Colonic mucosa (tissue), 4 donors: ENCODE data around the gene KIF17. TPM values are rescaled to one million over a fixed set of nuclear protein-coding genes. Genes with fewer than 3 reads are reported as not detected.

Experiments
- DNase-seq: peaks from one replicate; pipeline ENCODE4 v3.0.0-alpha.2; 2020
- H3K27ac ChIP-seq: fragments of 200-600 bp; one replicate; pipeline ENCODE4 v1.8.0; 2021
- H3K27me3 ChIP-seq: fragments of 200-600 bp; one replicate; pipeline ENCODE4 v1.8.0; 2021
- H3K36me3 ChIP-seq: fragments of 200-600 bp; one replicate; pipeline ENCODE4 v1.8.0; 2021
- H3K4me1 ChIP-seq: fragments of 200-600 bp; one replicate; pipeline ENCODE4 v1.8.0; 2021; ENCODE audit warnings: mild to moderate bottlenecking
- H3K4me3 ChIP-seq: fragments of 200-600 bp; one replicate; pipeline ENCODE4 v1.8.0; 2021
- H3K9ac ChIP-seq, 2 donors: one replicate each; pipeline ENCODE4 v1.7.0; 2013; ENCODE audit warnings: control low read depth in 2 of 2, low read depth in 2 of 2, low read length in 2 of 2
- H3K9me3 ChIP-seq: fragments of 200-600 bp; one replicate; pipeline ENCODE4 v1.8.0; 2021
- CTCF ChIP-seq: fragments of 200-600 bp; IDR thresholded peaks from one replicate; pipeline ENCODE4 v1.8.0; 2022; ENCODE audit warnings: antibody characterized with exemption, mild to moderate bottlenecking
- intact Hi-C: fragments of 100-400 bp; cut with DNase I; formaldehyde crosslinking; loops from one replicate; pipeline ENCODE4 v1.14.1; 2022
- total RNA-seq, 2 donors: library from RNA; stranded (reverse); fragmentation: NEBNext Ultra II Directional in 1 of 2; extraction: Animal tissue kit (Norgen Biotek cat#: 25700) in 1 of 2; gene quantifications; one replicate each; pipeline ENCODE4 v1.2.1, GENCODE V29; 2021
- donor health status: healthy.
- donor health status: DM: no; HTN: no; CAD: no.
- donor health status: DM: no; HTN: no; CAD: no.

Gene KIF17
- total RNA-seq, 2 donors from 2014 or later = 0.27 to 1.4 TPM

- intact Hi-C loops = no loop called here
- Histone ChIP-seq H3K27ac (no peak overlapping the region), H3K36me3 (no peaks in the 10 kb centered on the region), H3K9ac (no peak overlapping the region), H3K4me1 (no peaks in the 10 kb centered on the region), H3K9me3 (no peaks in the 10 kb centered on the region), H3K4me3 (no peak overlapping the region), H3K27me3 (no peaks in the 10 kb centered on the region)
- TF ChIP-seq CTCF = no peak
- no peak for DNase-seq
Observed at GRCh38 chr1:20626524-20626923, 91.3 kb downstream of the KIF17 start.

GRCh38 chr1:20626098-20626427, 91.7 kb downstream of the KIF17 start:
- DNase-seq = no peak
- Histone ChIP-seq H3K4me1 (no peaks in the 10 kb centered on the region), H3K9ac (no peak overlapping the region), H3K27ac (no peak overlapping the region), H3K27me3 (no peaks in the 10 kb centered on the region), H3K36me3 (no peaks in the 10 kb centered on the region), H3K9me3 (no peaks in the 10 kb centered on the region), H3K4me3 (no peak overlapping the region)
- intact Hi-C loops = no loop called here
- no peak for TF ChIP-seq CTCF

GRCh38 chr1:20625176-20626097, 92.4 kb downstream of the KIF17 start:
- intact Hi-C loops = no loop called here
- Histone ChIP-seq H3K9me3 (no peaks in the 10 kb centered on the region), H3K4me1 (no peaks in the 10 kb centered on the region), H3K4me3 (no peak overlapping the region), H3K36me3 (no peaks in the 10 kb centered on the region), H3K27me3 (no peaks in the 10 kb centered on the region), H3K27ac (no peak overlapping the region), H3K9ac (no peak overlapping the region)
- DNase-seq = no peak
- no peak for TF ChIP-seq CTCF

- Histone ChIP-seq H3K27me3 (no peaks in the 10 kb centered on the region), H3K4me3 (no peak overlapping the region), H3K27ac (no peak overlapping the region), H3K9ac (no peak overlapping the region), H3K36me3 (no peaks in the 10 kb centered on the region), H3K9me3 (no peaks in the 10 kb centered on the region), H3K4me1 (no peaks in the 10 kb centered on the region)
- intact Hi-C loops = no loop called here
- no peak for DNase-seq
- TF ChIP-seq CTCF = no peak
Observed at GRCh38 chr1:20624709-20625108, 93.1 kb downstream of the KIF17 start.

- no peaks in the 10 kb centered on the region for H3K9me3 ChIP-seq
- no peak overlapping the region for H3K9ac ChIP-seq
- no peaks in the 10 kb centered on the region for H3K36me3 ChIP-seq
- TF ChIP-seq CTCF = no peak
- no peak for DNase-seq
- intact Hi-C loops = no loop called here
- no peaks in the 10 kb centered on the region for H3K27me3 ChIP-seq
- H3K4me3 ChIP-seq = no peak overlapping the region
- no peaks in the 10 kb centered on the region for H3K4me1 ChIP-seq
- no peak overlapping the region for H3K27ac ChIP-seq
Observed at GRCh38 chr1:20621012-20621411, 96.8 kb downstream of the KIF17 start.
